ENCODE results near the gene B3GAT2.

DNA sequence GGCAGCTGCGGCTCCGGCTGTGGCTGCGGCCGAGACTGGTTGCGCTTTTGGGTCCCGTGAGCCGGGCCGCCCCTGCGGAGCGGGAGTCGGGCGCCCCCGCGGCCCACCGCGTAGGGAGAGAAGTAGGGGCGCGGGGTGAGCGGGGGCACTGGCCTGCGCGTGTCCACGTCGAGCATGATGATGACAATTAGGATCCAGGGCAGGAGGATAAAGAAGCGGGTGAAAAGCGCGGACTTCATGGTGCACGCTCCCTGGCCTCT lies 739 bp downstream of the B3GAT2 start:
- TF ChIP-seq, protein P1, sequence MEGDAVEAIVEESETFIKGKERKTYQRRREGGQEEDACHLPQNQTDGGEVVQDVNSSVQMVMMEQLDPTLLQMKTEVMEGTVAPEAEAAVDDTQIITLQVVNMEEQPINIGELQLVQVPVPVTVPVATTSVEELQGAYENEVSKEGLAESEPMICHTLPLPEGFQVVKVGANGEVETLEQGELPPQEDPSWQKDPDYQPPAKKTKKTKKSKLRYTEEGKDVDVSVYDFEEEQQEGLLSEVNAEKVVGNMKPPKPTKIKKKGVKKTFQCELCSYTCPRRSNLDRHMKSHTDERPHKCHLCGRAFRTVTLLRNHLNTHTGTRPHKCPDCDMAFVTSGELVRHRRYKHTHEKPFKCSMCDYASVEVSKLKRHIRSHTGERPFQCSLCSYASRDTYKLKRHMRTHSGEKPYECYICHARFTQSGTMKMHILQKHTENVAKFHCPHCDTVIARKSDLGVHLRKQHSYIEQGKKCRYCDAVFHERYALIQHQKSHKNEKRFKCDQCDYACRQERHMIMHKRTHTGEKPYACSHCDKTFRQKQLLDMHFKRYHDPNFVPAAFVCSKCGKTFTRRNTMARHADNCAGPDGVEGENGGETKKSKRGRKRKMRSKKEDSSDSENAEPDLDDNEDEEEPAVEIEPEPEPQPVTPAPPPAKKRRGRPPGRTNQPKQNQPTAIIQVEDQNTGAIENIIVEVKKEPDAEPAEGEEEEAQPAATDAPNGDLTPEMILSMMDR (IDR thresholded peaks at IDR 0.05), result peak; percentile 66
- no peak for TF ChIP-seq EZH2 (IDR thresholded peaks at IDR 0.05; ENCODE audit: borderline replicate concordance, insufficient read depth, low read depth, low read length, poor library complexity, severe bottlenecking)

Data from B cell (primary cell).